Aortic smooth muscle cell (primary cell): ENCODE results near the gene CHI3L2. TPM values are rescaled to one million over a fixed set of nuclear protein-coding genes. Genes with fewer than 3 reads are reported as not detected.

Source experiments
- total RNA-seq: library from RNA; depleted of rRNA; stranded (reverse); fragments of >200 nt; gene quantifications from 2 replicates; pipeline ENCODE4 v1.2.3, GENCODE V29; 2014

The CHI3L2 gene
- total RNA-seq = 0.12 and 1.1 TPM in 2 replicates

GRCh38 chr1:111227434-111227833 lies at the start of gene CHI3L2:
Gene CHI3L2, plus strand, starts transcription at chr1:111227713. Its CDS starts 17 bp downstream, at chr1:111227730.

GRCh38 chr1:111199881-111200801 lies 27.4 kb upstream of the CHI3L2 start, which contains the start of gene DENND2D:
Gene DENND2D, minus strand, starts transcription at chr1:111200646. Its CDS starts 187 bp downstream, at chr1:111200459.

GRCh38 chr1:111290630-111291029 lies 63.1 kb downstream of the CHI3L2 start, which contains the start of gene CHIA:
Gene CHIA, plus strand, starts transcription at chr1:111290851. Its CDS starts 19,617 bp downstream, at chr1:111310468.

Other genes with a start within 250 kb of the CHI3L2 start
- gene DRAM2, start 87.6 kb upstream of the CHI3L2 start, total RNA-seq = 39.9 and 48.2 TPM in 2 replicates
- 27.7 and 29.9 TPM in 2 replicates for gene CEPT1, start 87.5 kb upstream of the CHI3L2 start, total RNA-seq
- gene DENND2D, start 27.1 kb upstream of the CHI3L2 start, total RNA-seq = 0.25 and 0.40 TPM in 2 replicates
- gene CHIA, start 63.1 kb downstream of the CHI3L2 start, total RNA-seq = not detected in 2 replicates
- 0.26 and 0.44 TPM in 2 replicates for gene OVGP1, start 200.0 kb downstream of the CHI3L2 start, total RNA-seq
- 16.4 and 25.9 TPM in 2 replicates for gene WDR77, start 221.5 kb downstream of the CHI3L2 start, total RNA-seq
- 299 and 396 TPM in 2 replicates for gene ATP5PB, start 221.8 kb downstream of the CHI3L2 start, total RNA-seq
- gene C1orf162, start 246.3 kb downstream of the CHI3L2 start, total RNA-seq = 0.06 and 0.13 TPM in 2 replicates